ENCODE data around the gene PARD6B. TPM values are rescaled to one million over a fixed set of nuclear protein-coding genes. Genes with fewer than 3 reads are reported as not detected.
A peak's percentile ranks its signal among the peaks of the same experiment; 100 is the strongest.

PARD6B gene
- total RNA-seq, 2 donors from 2014 or later = 29.0 to 36.7 TPM

GRCh38 chr20:50691573-50692551 is 39.5 kb upstream of the PARD6B start:
- Mint-ChIP-seq H3K4me3 (peak overlapping the region; percentile 62), H3K4me1 (peaks cover 23% of the 10 kb centered on the region), H3K27me3 (ENCODE audit: insufficient read depth) (peaks cover 22% of the 10 kb centered on the region), H3K27ac (peak overlapping the region; percentile 13), H3K36me3 (ENCODE audit: low read depth) (no peaks in the 10 kb centered on the region), H3K9me3 (no peaks in the 10 kb centered on the region)
- H3K9ac ChIP-seq (ENCODE audit: extremely low read depth, low read length, poor library complexity, severe bottlenecking) = no peak overlapping the region
- peaks cover 30% of the 10 kb centered on the region for H3K27me3 ChIP-seq (ENCODE audit: control insufficient read depth, insufficient read depth, low read length, poor library complexity, severe bottlenecking)
- 35 to 41% methylated on average over 14 to 23 of the region's 23 CpGs for WGBS, 2 experiments (ENCODE audit: insufficient coverage in 1 of 2, insufficient read length in 1 of 2)
- peak overlapping the region; percentile 43 for H3K4me3 ChIP-seq (ENCODE audit: low read length)
- peak; percentile 67 for DNase-seq
- H3K9me3 ChIP-seq (ENCODE audit: control insufficient read depth, low read length) = no peaks in the 10 kb centered on the region
- no peak for TF ChIP-seq CTCF (conservative IDR thresholded peaks at IDR 0.05)
- no peak overlapping the region for H3K27ac ChIP-seq (ENCODE audit: low read depth, low read length)
- no peaks in the 10 kb centered on the region for H3K36me3 ChIP-seq (ENCODE audit: control insufficient read depth, insufficient read depth, low read length)
- no peaks in the 10 kb centered on the region for H3K4me1 ChIP-seq (ENCODE audit: control insufficient read depth, insufficient read depth, low read length)

- Mint-ChIP-seq H3K4me3 (no peak overlapping the region), H3K27me3 (ENCODE audit: insufficient read depth) (peaks cover 22% of the 10 kb centered on the region), H3K4me1 (peaks cover 23% of the 10 kb centered on the region), H3K27ac (no peak overlapping the region), H3K9me3 (no peaks in the 10 kb centered on the region), H3K36me3 (ENCODE audit: low read depth) (no peaks in the 10 kb centered on the region)
- Histone ChIP-seq H3K9me3 (ENCODE audit: control insufficient read depth, low read length) (no peaks in the 10 kb centered on the region), H3K4me3 (ENCODE audit: low read length) (no peak overlapping the region), H3K36me3 (ENCODE audit: control insufficient read depth, insufficient read depth, low read length) (no peaks in the 10 kb centered on the region), H3K27ac (ENCODE audit: low read depth, low read length) (no peak overlapping the region), H3K9ac (ENCODE audit: extremely low read depth, low read length, poor library complexity, severe bottlenecking) (no peak overlapping the region), H3K27me3 (ENCODE audit: control insufficient read depth, insufficient read depth, low read length, poor library complexity, severe bottlenecking) (peaks cover 30% of the 10 kb centered on the region), H3K4me1 (ENCODE audit: control insufficient read depth, insufficient read depth, low read length) (no peaks in the 10 kb centered on the region)
- 79 to 90% methylated on average over 2 of the region's 2 CpGs for whole genome bisulfite sequencing, 2 experiments (ENCODE audit: insufficient coverage in 1 of 2, insufficient read length in 1 of 2)
- TF ChIP-seq CTCF (conservative IDR thresholded peaks at IDR 0.05) = no peak
- no peak for DNase-seq
Measured at GRCh38 chr20:50692552-50692933, 38.8 kb upstream of the PARD6B start.

GRCh38 chr20:50693001-50693400 is 38.4 kb upstream of the PARD6B start:
- Histone ChIP-seq H3K4me1 (ENCODE audit: control insufficient read depth, insufficient read depth, low read length) (no peaks in the 10 kb centered on the region), H3K27ac (ENCODE audit: low read depth, low read length) (no peak overlapping the region), H3K27me3 (ENCODE audit: control insufficient read depth, insufficient read depth, low read length, poor library complexity, severe bottlenecking) (peaks cover 30% of the 10 kb centered on the region), H3K36me3 (ENCODE audit: control insufficient read depth, insufficient read depth, low read length) (no peaks in the 10 kb centered on the region), H3K9ac (ENCODE audit: extremely low read depth, low read length, poor library complexity, severe bottlenecking) (no peak overlapping the region), H3K4me3 (ENCODE audit: low read length) (no peak overlapping the region), H3K9me3 (ENCODE audit: control insufficient read depth, low read length) (no peaks in the 10 kb centered on the region)
- Mint-ChIP-seq H3K4me3 (no peak overlapping the region), H3K27ac (no peak overlapping the region), H3K27me3 (ENCODE audit: insufficient read depth) (peaks cover 22% of the 10 kb centered on the region), H3K9me3 (no peaks in the 10 kb centered on the region), H3K36me3 (ENCODE audit: low read depth) (no peaks in the 10 kb centered on the region), H3K4me1 (peaks cover 23% of the 10 kb centered on the region)
- WGBS, 2 experiments (ENCODE audit: insufficient coverage in 1 of 2, insufficient read length in 1 of 2) = 88% methylated on average over 1 of the region's 1 CpG; no CpG with 5 or more reads in 1 of the 2 experiments
- DNase-seq = no peak
- no peak for TF ChIP-seq CTCF (conservative IDR thresholded peaks at IDR 0.05)

Data from endodermal cell (in vitro differentiated cells).